Measurements from ENCODE around the gene CMTM8.

The CMTM8 gene

GRCh38 chr3:32373276-32373675, 134.8 kb downstream of the CMTM8 start:
- TF ChIP-seq CTCF (IDR thresholded peaks at IDR 0.05; ENCODE audit: low read depth, low read length) = no peak
- no peaks in the 10 kb centered on the region for H3K36me3 ChIP-seq
- no peak for DNase-seq
- H3K4me1 ChIP-seq = no peaks in the 10 kb centered on the region
- H3K9me3 ChIP-seq = no peaks in the 10 kb centered on the region
- no peak overlapping the region for H3K4me3 ChIP-seq (ENCODE audit: low read depth, low read length)
- no peaks in the 10 kb centered on the region for H3K27me3 ChIP-seq

GRCh38 chr3:32373844-32374243, 135.4 kb downstream of the CMTM8 start:
- H3K27me3 ChIP-seq = no peaks in the 10 kb centered on the region
- no peak for TF ChIP-seq CTCF (IDR thresholded peaks at IDR 0.05; ENCODE audit: low read depth, low read length)

GRCh38 chr3:32374788-32375595, 136.5 kb downstream of the CMTM8 start:
- no peaks in the 10 kb centered on the region for H3K9me3 ChIP-seq
- H3K27me3 ChIP-seq = no peaks in the 10 kb centered on the region
- peak; percentile 53 for DNase-seq
- H3K36me3 ChIP-seq = no peaks in the 10 kb centered on the region
- H3K4me3 ChIP-seq (ENCODE audit: low read depth, low read length) = no peak overlapping the region
- peak; percentile 56 for TF ChIP-seq CTCF (IDR thresholded peaks at IDR 0.05; ENCODE audit: low read depth, low read length)
- H3K4me1 ChIP-seq = no peaks in the 10 kb centered on the region

More at GRCh38 chr3:32373844-32374243, 135.4 kb downstream of the CMTM8 start:
- peak; percentile 13 for DNase-seq
- Histone ChIP-seq H3K4me1 (no peaks in the 10 kb centered on the region), H3K4me3 (ENCODE audit: low read depth, low read length) (no peak overlapping the region), H3K36me3 (no peaks in the 10 kb centered on the region), H3K9me3 (no peaks in the 10 kb centered on the region)

- Histone ChIP-seq H3K4me1 (no peaks in the 10 kb centered on the region), H3K4me3 (ENCODE audit: low read depth, low read length) (no peak overlapping the region), H3K9me3 (no peaks in the 10 kb centered on the region), H3K36me3 (no peaks in the 10 kb centered on the region), H3K27me3 (no peaks in the 10 kb centered on the region)
- no peak for TF ChIP-seq CTCF (IDR thresholded peaks at IDR 0.05; ENCODE audit: low read depth, low read length)
- DNase-seq = no peak
Measured at GRCh38 chr3:32375596-32375930, 137.1 kb downstream of the CMTM8 start.

- Histone ChIP-seq H3K27me3 (no peaks in the 10 kb centered on the region), H3K4me3 (ENCODE audit: low read depth, low read length) (no peak overlapping the region), H3K9me3 (no peaks in the 10 kb centered on the region), H3K36me3 (no peaks in the 10 kb centered on the region), H3K4me1 (no peaks in the 10 kb centered on the region)
- DNase-seq = no peak
- no peak for TF ChIP-seq CTCF (IDR thresholded peaks at IDR 0.05; ENCODE audit: low read depth, low read length)
Measured at GRCh38 chr3:32376115-32376514, 137.6 kb downstream of the CMTM8 start.

GRCh38 chr3:32379831-32380500, 141.5 kb downstream of the CMTM8 start:
- no peaks in the 10 kb centered on the region for H3K9me3 ChIP-seq
- no peak for DNase-seq
- no peak overlapping the region for H3K4me3 ChIP-seq (ENCODE audit: low read depth, low read length)
- no peaks in the 10 kb centered on the region for H3K36me3 ChIP-seq
- no peak for TF ChIP-seq CTCF (IDR thresholded peaks at IDR 0.05; ENCODE audit: low read depth, low read length)
- H3K27me3 ChIP-seq = no peaks in the 10 kb centered on the region
- H3K4me1 ChIP-seq = no peaks in the 10 kb centered on the region
